Gastroesophageal sphincter (tissue), 3 donors: ENCODE results near the gene DOCK4.

ENCODE experiments used
- EP300 ChIP-seq: sonication (generic); formaldehyde crosslinking; IDR thresholded peaks from one replicate; pipeline ENCODE4 v1.6.1; 2017; ENCODE audit warnings: antibody characterized with exemption, mild to moderate bottlenecking
- POLR2AphosphoS5 ChIP-seq: sonication (generic); formaldehyde crosslinking; IDR thresholded peaks from one replicate; pipeline ENCODE4 v1.6.1; 2017; ENCODE audit warnings: antibody characterized with exemption
- TF ChIP-seq, protein P1 (sequence below), 4 experiments: fragments of 200-600 bp in 2 of 4; fragments of 450-650 bp in 2 of 4; sonication (generic) in 1 of 4; IDR thresholded peaks; one replicate each; pipeline ENCODE4 v1.5.1; 2017 to 2019; ENCODE audit warnings: antibody characterized with exemption in 4 of 4, mild to moderate bottlenecking in 2 of 4, moderate library complexity in 2 of 4

DNA sequence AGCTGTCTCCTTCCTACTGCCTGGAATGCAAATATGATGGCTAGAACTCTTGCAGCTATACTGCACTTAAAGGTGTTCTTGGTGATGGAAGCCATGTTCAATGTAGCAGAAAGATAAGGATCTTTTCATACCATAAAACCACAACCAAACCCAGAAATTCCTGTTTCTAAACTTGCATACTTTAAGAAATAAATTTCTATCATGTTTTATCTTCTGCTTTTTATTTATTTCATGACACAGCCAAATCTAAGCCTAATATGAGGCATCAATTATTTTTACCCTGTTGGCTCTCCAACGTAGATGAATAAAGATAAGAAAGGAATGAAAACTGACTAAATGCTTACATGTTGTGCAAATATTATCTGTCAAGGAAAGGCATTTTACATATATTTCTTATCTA is 224.1 kb downstream of the DOCK4 start:
- TF ChIP-seq, protein P1, sequence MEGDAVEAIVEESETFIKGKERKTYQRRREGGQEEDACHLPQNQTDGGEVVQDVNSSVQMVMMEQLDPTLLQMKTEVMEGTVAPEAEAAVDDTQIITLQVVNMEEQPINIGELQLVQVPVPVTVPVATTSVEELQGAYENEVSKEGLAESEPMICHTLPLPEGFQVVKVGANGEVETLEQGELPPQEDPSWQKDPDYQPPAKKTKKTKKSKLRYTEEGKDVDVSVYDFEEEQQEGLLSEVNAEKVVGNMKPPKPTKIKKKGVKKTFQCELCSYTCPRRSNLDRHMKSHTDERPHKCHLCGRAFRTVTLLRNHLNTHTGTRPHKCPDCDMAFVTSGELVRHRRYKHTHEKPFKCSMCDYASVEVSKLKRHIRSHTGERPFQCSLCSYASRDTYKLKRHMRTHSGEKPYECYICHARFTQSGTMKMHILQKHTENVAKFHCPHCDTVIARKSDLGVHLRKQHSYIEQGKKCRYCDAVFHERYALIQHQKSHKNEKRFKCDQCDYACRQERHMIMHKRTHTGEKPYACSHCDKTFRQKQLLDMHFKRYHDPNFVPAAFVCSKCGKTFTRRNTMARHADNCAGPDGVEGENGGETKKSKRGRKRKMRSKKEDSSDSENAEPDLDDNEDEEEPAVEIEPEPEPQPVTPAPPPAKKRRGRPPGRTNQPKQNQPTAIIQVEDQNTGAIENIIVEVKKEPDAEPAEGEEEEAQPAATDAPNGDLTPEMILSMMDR (IDR thresholded peaks at IDR 0.05), result no peak
- TF ChIP-seq POLR2AphosphoS5 (no peak), EP300 (no peak)
